Glomerular visceral epithelial cell (primary cell): ENCODE data around the gene ARGFX.
"Not testable (repeated sequence)": the region's sequence is repeated elsewhere in the genome, so short reads cannot be mapped to it uniquely, and the experiment has no call there.

ENCODE experiments used
- DNase-seq: peaks from one replicate; pipeline ENCODE4 v3.0.0-alpha.2; 2016; ENCODE audit errors: extremely low spot score

The ARGFX gene

GRCh38 chr3:121567649-121568048 lies at the start of gene ARGFX:
Gene ARGFX, plus strand, starts transcription at chr3:121567949. Its CDS starts 2,765 bp downstream, at chr3:121570714.
- DNase-seq: no peak

GRCh38 chr3:121517953-121518655 lies 49.6 kb upstream of the ARGFX start:
- no peak for DNase-seq

GRCh38 chr3:121520510-121520909 lies 47.2 kb upstream of the ARGFX start:
- DNase-seq: no peak

GRCh38 chr3:121529308-121529707 lies 38.4 kb upstream of the ARGFX start:
- no peak for DNase-seq

GRCh38 chr3:121531269-121531668 lies 36.5 kb upstream of the ARGFX start:
- no peak for DNase-seq

GRCh38 chr3:121542924-121543323 lies 24.8 kb upstream of the ARGFX start:
- DNase-seq: no peak

GRCh38 chr3:121545049-121545573 lies 22.6 kb upstream of the ARGFX start:
- DNase-seq: no peak

GRCh38 chr3:121545574-121546455 lies 21.9 kb upstream of the ARGFX start, which contains the start of gene POLQ:
Gene POLQ, minus strand, starts transcription at chr3:121545988. Its CDS starts 111 bp downstream, at chr3:121545877.
- DNase-seq: peak; percentile 92

- no peak for DNase-seq
Measured at GRCh38 chr3:121552379-121552778, 15.4 kb upstream of the ARGFX start.

- DNase-seq: no peak
Measured at GRCh38 chr3:121552797-121553196, 15.0 kb upstream of the ARGFX start.

GRCh38 chr3:121557426-121557934 lies 10.3 kb upstream of the ARGFX start:
- no peak for DNase-seq

GRCh38 chr3:121562148-121562547 lies 5.6 kb upstream of the ARGFX start:
- DNase-seq: no peak

GRCh38 chr3:121566773-121567172 lies 976 bp upstream of the ARGFX start:
- no peak for DNase-seq

- DNase-seq: no peak
Measured at GRCh38 chr3:121574449-121574848, 6.7 kb downstream of the ARGFX start.

GRCh38 chr3:121581691-121582090 lies 13.9 kb downstream of the ARGFX start:
- DNase-seq: no peak

- no peak for DNase-seq
Measured at GRCh38 chr3:121584418-121584817, 16.7 kb downstream of the ARGFX start.

- no peak for DNase-seq
Measured at GRCh38 chr3:121592856-121593702, 25.3 kb downstream of the ARGFX start, which contains the start of gene FBXO40. Gene FBXO40, plus strand, starts transcription at chr3:121593379. Its CDS starts 27,197 bp downstream, at chr3:121620576.

- not testable (repeated sequence) for DNase-seq
Measured at GRCh38 chr3:121593806-121594205, 26.1 kb downstream of the ARGFX start.

GRCh38 chr3:121594850-121595249 lies 27.1 kb downstream of the ARGFX start:
- no peak for DNase-seq

- DNase-seq: no peak
Measured at GRCh38 chr3:121595765-121596406, 28.1 kb downstream of the ARGFX start.

GRCh38 chr3:121598564-121598963 lies 30.8 kb downstream of the ARGFX start:
- DNase-seq: no peak
